ENCODE data around the gene OTOA. TPM values are rescaled to one million over a fixed set of nuclear protein-coding genes. Genes with fewer than 3 reads are reported as not detected.

Gene OTOA
- 0.06 to 0.10 TPM (median 0.06 TPM) in 4 of 5 replicates, not detected in the other for total RNA-seq (2022; extraction: Qiagen RNA extraction)

DNA sequence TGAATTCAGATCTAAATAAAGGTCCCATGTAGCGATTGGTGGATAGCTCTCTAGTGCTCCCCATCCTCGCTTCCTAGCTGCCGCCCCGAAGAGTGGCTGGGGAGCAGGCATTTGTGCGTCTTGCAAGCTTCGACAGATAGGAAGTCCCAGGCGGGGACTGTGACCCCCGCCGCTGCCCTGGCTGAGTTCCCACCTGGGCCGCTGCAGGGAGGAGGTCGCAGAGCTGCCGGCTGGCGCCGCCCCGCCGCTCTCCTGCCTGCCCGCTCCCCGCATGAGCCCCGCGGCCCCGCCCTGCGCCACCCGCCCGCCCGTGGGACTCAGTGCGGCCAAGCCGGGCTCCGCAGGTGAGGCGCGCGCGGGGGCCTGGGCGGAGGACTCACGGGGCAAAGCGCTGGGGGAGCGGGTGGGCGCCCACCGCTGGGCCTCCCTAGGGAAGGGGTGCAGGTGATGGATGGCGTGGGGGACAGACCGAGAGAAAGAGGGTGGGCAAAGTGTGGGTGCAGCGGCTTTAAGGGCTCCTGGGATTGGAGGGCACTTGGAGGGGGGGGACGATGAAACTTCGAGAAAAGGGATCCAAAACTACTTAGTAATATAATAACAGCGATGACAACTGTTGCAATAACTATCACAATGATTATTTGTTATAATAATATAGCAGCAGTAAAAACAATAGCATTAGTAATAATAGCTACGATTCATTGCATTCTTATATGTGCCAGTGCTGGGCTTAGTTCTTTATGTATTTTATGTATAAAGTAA lies at the start of gene OTOA:
OTOA (plus strand) TSS at position 80 of the 759 bp plus-strand sequence. CDS start 14,547 bp downstream, outside the sequence.

GRCh38 chr16:21652453-21652852 lies 11.3 kb upstream of the OTOA start, which contains the start of gene IGSF6:
TSS of gene IGSF6 (minus strand) at chr16:21652608. CDS start at chr16:21652598, 10 bp downstream.

Other genes with a start within 250 kb of the OTOA start
- 93.5 to 102 TPM (median 96.8 TPM) in 5 replicates for gene METTL9, start 64.4 kb upstream of the OTOA start, total RNA-seq (2022; extraction: Qiagen RNA extraction)
- gene IGSF6, start 11.4 kb upstream of the OTOA start, total RNA-seq (2022; extraction: Qiagen RNA extraction): not detected in 5 replicates
- 20.0 to 23.7 TPM (median 22.0 TPM) in 5 replicates for gene NPIPB4, start 193.8 kb downstream of the OTOA start, total RNA-seq (2022; extraction: Qiagen RNA extraction)